Keratinocyte (primary cell): ENCODE data around the gene COG5. TPM values are rescaled to one million over a fixed set of nuclear protein-coding genes. Genes with fewer than 3 reads are reported as not detected.

Source experiments
- DNase-seq: peaks from one replicate; pipeline ENCODE4 v3.0.0-alpha.2; 2011; ENCODE audit warnings: low read depth, missing footprints, low spot score
- FAIRE-seq: peaks from 2 replicates; lab custom pipeline; 2011; peaks lifted over from hg19 to GRCh38; lab: Jason Lieb, UNC
- H2AFZ ChIP-seq: 2 replicates; pipeline ENCODE4 v1.6.0; 2012; ENCODE audit warnings: low read length, control low read depth, inconsistent platforms; ENCODE audit not compliant: control insufficient read depth
- H3K27ac ChIP-seq: 2 replicates; pipeline ENCODE4 v1.5.1; 2011; ENCODE audit warnings: low read length; ENCODE audit not compliant: control insufficient read depth, insufficient read depth
- H3K27me3 ChIP-seq: 3 replicates; pipeline ENCODE4 v1.6.0; 2011; ENCODE audit warnings: low read length; ENCODE audit not compliant: control insufficient read depth, insufficient read depth; ENCODE audit errors: extremely low read depth
- H3K36me3 ChIP-seq, 2 experiments: 2 replicates in 1 of 2; 3 replicates in 1 of 2; pipeline ENCODE4 v1.5.1; 2011; ENCODE audit warnings: low read length in 2 of 2, mild to moderate bottlenecking in 1 of 2; ENCODE audit not compliant: control insufficient read depth in 2 of 2, insufficient read depth in 2 of 2; ENCODE audit errors: extremely low read depth in 1 of 2
- H3K4me1 ChIP-seq: 3 replicates; pipeline ENCODE4 v1.5.1; 2011; ENCODE audit warnings: low read length; ENCODE audit not compliant: control insufficient read depth, insufficient read depth; ENCODE audit errors: extremely low read depth
- H3K4me2 ChIP-seq: 3 replicates; pipeline ENCODE4 v1.6.0; 2011; ENCODE audit warnings: low read depth, low read length; ENCODE audit not compliant: control insufficient read depth, insufficient read depth; ENCODE audit errors: extremely low read depth
- H3K4me3 ChIP-seq, 3 experiments: fragments of 200-600 bp in 1 of 3; sonication (generic) in 1 of 3; 2 replicates in 2 of 3; 3 replicates in 1 of 3; pipeline ENCODE4 v1.5.1; 2011 to 2016; ENCODE audit warnings: low read length in 3 of 3, mild to moderate bottlenecking in 3 of 3, control low read depth in 2 of 3, inconsistent platforms in 1 of 3, low read depth in 1 of 3, mixed read lengths in 1 of 3, mixed run types in 1 of 3, moderate library complexity in 1 of 3; ENCODE audit not compliant: control insufficient read depth in 2 of 3, insufficient read depth in 2 of 3; ENCODE audit errors: extremely low read depth in 1 of 3
- H3K79me2 ChIP-seq: 2 replicates; pipeline ENCODE4 v1.6.0; 2012; ENCODE audit warnings: low read length; ENCODE audit not compliant: control insufficient read depth, insufficient read depth
- H3K9ac ChIP-seq: 3 replicates; pipeline ENCODE4 v1.6.0; 2011; ENCODE audit warnings: low read length; ENCODE audit not compliant: control insufficient read depth, insufficient read depth; ENCODE audit errors: extremely low read depth
- H3K9me1 ChIP-seq: 3 replicates; pipeline ENCODE4 v1.6.0; 2011; ENCODE audit warnings: low read length; ENCODE audit not compliant: control insufficient read depth, insufficient read depth; ENCODE audit errors: extremely low read depth
- H3K9me3 ChIP-seq: 2 replicates; pipeline ENCODE4 v1.5.1; 2012; ENCODE audit warnings: low read depth, low read length; ENCODE audit not compliant: control insufficient read depth
- H4K20me1 ChIP-seq: 3 replicates; pipeline ENCODE4 v1.6.0; 2011; ENCODE audit warnings: low read length; ENCODE audit not compliant: control insufficient read depth, insufficient read depth; ENCODE audit errors: extremely low read depth
- EZH2 ChIP-seq: IDR thresholded peaks from one replicate; pipeline ENCODE4 v1.6.1; 2012; ENCODE audit warnings: inconsistent platforms, mild to moderate bottlenecking, low read length, moderate library complexity
- dilution Hi-C: fragments of 300-500 bp; cut with MboI; formaldehyde crosslinking; loops from one replicate; pipeline ENCODE4 v1.7.0; 2020; ENCODE audit warnings: low sequenced_read_pairs; ENCODE audit not compliant: extremely low pct_ligation_motif_present
- polyA plus RNA-seq, 5 experiments: library from polyadenylated mRNA; depleted of rRNA in 3 of 5; stranded (reverse) in 3 of 5; stranded (forward) in 1 of 5; unstranded in 1 of 5; fragments of >200 nt; gene quantifications; 1 replicate in 1 of 5; 2 replicates in 3 of 5; 3 replicates in 1 of 5; pipeline versions ENCODE4 v1.2.1 to v1.2.3, GENCODE V29; 2011 to 2012; ENCODE audit warnings: missing spikeins in 2 of 5, low read depth in 1 of 5, low replicate concordance in 1 of 5
- TF ChIP-seq, protein P1 (sequence below), 3 experiments: IDR thresholded peaks in 1 of 3; conservative IDR thresholded peaks in 1 of 3; optimal IDR thresholded peaks in 1 of 3; 2 replicates in 2 of 3; 3 replicates in 1 of 3; pipeline versions ENCODE3 to v1.5.1; 2011; ENCODE audit warnings: low read length in 3 of 3, mild to moderate bottlenecking in 3 of 3, moderate library complexity in 2 of 3, control low read depth in 1 of 3, inconsistent platforms in 1 of 3; ENCODE audit not compliant: insufficient read depth in 2 of 3; ENCODE audit errors: extremely low read depth in 1 of 3

Gene COG5
- polyA plus RNA-seq, 1 donor (not counting 4 experiments of a cell fraction or from before 2014, with no cell fraction given), result 50.7 TPM

DNA sequence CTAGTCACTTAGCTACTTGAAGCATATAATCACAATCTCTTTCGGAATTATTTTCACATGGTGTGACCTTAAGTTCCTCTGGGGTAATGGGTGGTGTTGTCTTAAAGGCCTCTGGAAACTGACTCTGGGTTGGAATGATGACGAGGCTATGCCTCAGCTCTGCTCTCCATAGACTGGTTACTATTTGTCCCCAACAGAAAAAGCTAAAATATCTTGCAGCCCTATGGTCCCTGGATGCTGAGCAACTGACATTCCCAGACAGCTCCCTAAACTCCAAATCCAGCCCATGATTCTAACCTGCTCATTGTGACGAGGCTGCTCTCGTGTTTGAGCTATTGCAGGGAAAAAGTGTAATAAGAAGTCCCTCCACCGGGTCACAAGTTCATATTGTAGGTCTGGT is 343.4 kb downstream of the COG5 start:
- no peaks in the 10 kb centered on the region for H4K20me1 ChIP-seq
- no peak for DNase-seq
- no peak overlapping the region for H3K9ac ChIP-seq
- no peak overlapping the region for H3K27ac ChIP-seq
- TF ChIP-seq, protein P1, sequence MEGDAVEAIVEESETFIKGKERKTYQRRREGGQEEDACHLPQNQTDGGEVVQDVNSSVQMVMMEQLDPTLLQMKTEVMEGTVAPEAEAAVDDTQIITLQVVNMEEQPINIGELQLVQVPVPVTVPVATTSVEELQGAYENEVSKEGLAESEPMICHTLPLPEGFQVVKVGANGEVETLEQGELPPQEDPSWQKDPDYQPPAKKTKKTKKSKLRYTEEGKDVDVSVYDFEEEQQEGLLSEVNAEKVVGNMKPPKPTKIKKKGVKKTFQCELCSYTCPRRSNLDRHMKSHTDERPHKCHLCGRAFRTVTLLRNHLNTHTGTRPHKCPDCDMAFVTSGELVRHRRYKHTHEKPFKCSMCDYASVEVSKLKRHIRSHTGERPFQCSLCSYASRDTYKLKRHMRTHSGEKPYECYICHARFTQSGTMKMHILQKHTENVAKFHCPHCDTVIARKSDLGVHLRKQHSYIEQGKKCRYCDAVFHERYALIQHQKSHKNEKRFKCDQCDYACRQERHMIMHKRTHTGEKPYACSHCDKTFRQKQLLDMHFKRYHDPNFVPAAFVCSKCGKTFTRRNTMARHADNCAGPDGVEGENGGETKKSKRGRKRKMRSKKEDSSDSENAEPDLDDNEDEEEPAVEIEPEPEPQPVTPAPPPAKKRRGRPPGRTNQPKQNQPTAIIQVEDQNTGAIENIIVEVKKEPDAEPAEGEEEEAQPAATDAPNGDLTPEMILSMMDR (optimal IDR thresholded peaks at IDR 0.05 in 1 of 3, IDR thresholded peaks at IDR 0.05 in 1 of 3, conservative IDR thresholded peaks at IDR 0.05 in 1 of 3; ENCODE audit: extremely low read depth in 1 of 3, insufficient read depth in 2 of 3, low read length in 3 of 3), result no peak
- TF ChIP-seq EZH2, result no peak
- H3K9me3 ChIP-seq, result no peaks in the 10 kb centered on the region
- dilution Hi-C loops, result no loop called here
- no peak overlapping the region for H3K4me2 ChIP-seq
- FAIRE-seq, result no peak
- no peaks in the 10 kb centered on the region for H3K9me1 ChIP-seq
- H3K36me3 ChIP-seq, result peaks cover 0 to 1% of the 10 kb centered on the region in 2 experiments
- H3K4me3 ChIP-seq, result no peak overlapping the region
- no peaks in the 10 kb centered on the region for H3K27me3 ChIP-seq
- no peak overlapping the region for H2AFZ ChIP-seq
- no peaks in the 10 kb centered on the region for H3K4me1 ChIP-seq
- no peaks in the 10 kb centered on the region for H3K79me2 ChIP-seq

DNA sequence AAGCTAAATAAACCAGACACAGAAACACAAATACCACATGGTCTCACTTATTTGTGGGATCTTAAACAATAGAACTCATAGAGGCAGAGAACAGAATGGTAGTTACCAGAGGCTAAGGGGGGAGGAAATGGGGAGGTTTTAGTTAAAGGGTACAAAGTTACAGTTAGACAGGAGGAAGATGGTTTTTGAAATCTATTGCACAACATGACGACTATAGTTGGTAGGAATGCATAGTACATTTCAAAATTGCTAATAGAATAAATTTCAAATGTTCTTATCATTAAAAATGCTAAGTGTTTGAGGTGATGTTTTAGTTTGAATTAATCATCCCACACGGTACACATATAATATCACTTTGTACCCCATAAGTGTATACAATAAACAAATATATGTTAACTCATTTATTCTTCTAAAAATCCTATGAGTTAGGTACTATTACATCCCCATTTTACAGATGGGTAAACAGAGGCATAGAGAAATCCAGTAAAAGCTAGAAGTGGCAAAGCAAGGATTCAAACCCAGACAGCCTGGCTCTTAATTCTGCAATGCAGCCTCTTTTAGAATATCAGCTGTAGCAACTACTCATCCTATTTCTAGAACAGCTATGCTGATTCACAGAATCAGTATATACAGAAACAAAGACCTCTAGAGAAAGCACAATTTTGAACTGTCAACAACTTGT is 344.0 kb downstream of the COG5 start:
- H3K4me1 ChIP-seq, result no peaks in the 10 kb centered on the region
- TF ChIP-seq EZH2, result no peak
- TF ChIP-seq, protein P1 (optimal IDR thresholded peaks at IDR 0.05 in 1 of 3, IDR thresholded peaks at IDR 0.05 in 1 of 3, conservative IDR thresholded peaks at IDR 0.05 in 1 of 3; ENCODE audit: extremely low read depth in 1 of 3, insufficient read depth in 2 of 3, low read length in 3 of 3), result no peak
- no peaks in the 10 kb centered on the region for H3K27me3 ChIP-seq
- no peak overlapping the region for H3K27ac ChIP-seq
- no peaks in the 10 kb centered on the region for H4K20me1 ChIP-seq
- no peaks in the 10 kb centered on the region for H3K9me1 ChIP-seq
- DNase-seq, result no peak
- dilution Hi-C loops, result no loop called here
- H3K9ac ChIP-seq, result no peak overlapping the region
- no peak overlapping the region for H3K4me3 ChIP-seq
- no peaks in the 10 kb centered on the region for H3K79me2 ChIP-seq
- no peak overlapping the region for H3K4me2 ChIP-seq
- no peaks in the 10 kb centered on the region for H3K9me3 ChIP-seq
- FAIRE-seq, result no peak
- H2AFZ ChIP-seq, result no peak overlapping the region
- peaks cover 0 to 1% of the 10 kb centered on the region in 2 experiments for H3K36me3 ChIP-seq
